Measurements from ENCODE around the gene PCDH9. TPM values are rescaled to one million over a fixed set of nuclear protein-coding genes. Genes with fewer than 3 reads are reported as not detected.

PCDH9 gene
- total and polyA plus RNA-seq, 5 donors = 5.1 to 30.0 (median 27.8) TPM

- H3K9me3 ChIP-seq (ENCODE audit: control insufficient read depth, low read length) = no peaks in the 10 kb centered on the region
- WGBS = 86% methylated on average over 6 of the region's 6 CpGs
- intact Hi-C loops (cut with DNase I) = no loop called here
- no peak for ATAC-seq
- no peaks in the 10 kb centered on the region for H3K27me3 ChIP-seq (ENCODE audit: control insufficient read depth, insufficient read depth)
- DNase-seq = no peak
- H3K27ac ChIP-seq (ENCODE audit: low read length) = no peak overlapping the region
- no peak overlapping the region for H3K4me3 ChIP-seq (ENCODE audit: low read length)
- no peaks in the 10 kb centered on the region for H3K4me1 ChIP-seq (ENCODE audit: control insufficient read depth, insufficient read depth, low read length)
These were observed 655.5 kb downstream of the PCDH9 start for GRCh38 chr13:66574606-66575005.

DNA sequence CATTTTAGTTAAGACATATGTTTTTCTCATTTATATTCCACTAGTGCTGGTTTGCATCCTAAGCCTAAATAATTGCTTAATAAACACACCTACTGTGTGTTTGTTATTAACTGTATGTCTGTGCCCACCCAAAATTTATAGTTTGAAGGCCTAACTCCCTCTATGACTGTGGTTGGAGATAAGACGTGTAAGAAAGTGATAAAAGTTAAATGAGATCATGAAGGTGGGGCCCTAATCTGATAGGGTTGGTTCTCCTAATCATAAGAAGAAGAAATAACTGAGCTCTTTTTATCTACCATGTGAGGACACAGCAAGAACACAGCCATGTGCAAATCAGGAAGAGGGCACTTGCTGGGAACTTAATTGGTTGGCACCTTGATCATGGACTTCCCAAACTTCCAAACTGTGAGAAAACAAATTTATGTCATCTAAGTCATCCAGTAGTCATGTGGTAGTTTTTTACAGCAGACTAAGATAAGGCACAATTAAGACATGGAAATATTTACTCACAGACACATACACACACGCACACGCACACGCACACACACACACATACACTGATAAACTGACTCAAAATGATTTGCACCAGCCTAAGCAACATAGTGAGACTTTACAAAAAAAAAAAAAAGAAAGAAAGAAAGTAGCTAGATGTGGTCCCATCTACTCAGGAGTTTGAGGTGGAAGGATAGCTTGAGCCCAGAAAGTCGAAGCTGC lies 662.1 kb downstream of the PCDH9 start:
- Histone ChIP-seq H3K9me3 (ENCODE audit: control insufficient read depth, low read length) (no peaks in the 10 kb centered on the region), H3K27ac (ENCODE audit: low read length) (no peak overlapping the region), H3K4me1 (ENCODE audit: control insufficient read depth, insufficient read depth, low read length) (no peaks in the 10 kb centered on the region), H3K27me3 (ENCODE audit: control insufficient read depth, insufficient read depth) (no peaks in the 10 kb centered on the region), H3K4me3 (ENCODE audit: low read length) (no peak overlapping the region)
- intact Hi-C loops (cut with DNase I) = no loop called here
- no peak for ATAC-seq
- no peak for DNase-seq
- WGBS = 82% methylated on average over 5 of the region's 5 CpGs

- no peak overlapping the region for H3K27ac ChIP-seq (ENCODE audit: low read length)
- intact Hi-C loops (cut with DNase I) = no loop called here
- no peak overlapping the region for H3K4me3 ChIP-seq (ENCODE audit: low read length)
- ATAC-seq (no peak), DNase-seq (no peak)
- H3K9me3 ChIP-seq (ENCODE audit: control insufficient read depth, low read length) = no peaks in the 10 kb centered on the region
- no peaks in the 10 kb centered on the region for H3K4me1 ChIP-seq (ENCODE audit: control insufficient read depth, insufficient read depth, low read length)
- H3K27me3 ChIP-seq (ENCODE audit: control insufficient read depth, insufficient read depth) = no peaks in the 10 kb centered on the region
These were observed 664.9 kb downstream of the PCDH9 start for GRCh38 chr13:66565279-66565678.

DNA sequence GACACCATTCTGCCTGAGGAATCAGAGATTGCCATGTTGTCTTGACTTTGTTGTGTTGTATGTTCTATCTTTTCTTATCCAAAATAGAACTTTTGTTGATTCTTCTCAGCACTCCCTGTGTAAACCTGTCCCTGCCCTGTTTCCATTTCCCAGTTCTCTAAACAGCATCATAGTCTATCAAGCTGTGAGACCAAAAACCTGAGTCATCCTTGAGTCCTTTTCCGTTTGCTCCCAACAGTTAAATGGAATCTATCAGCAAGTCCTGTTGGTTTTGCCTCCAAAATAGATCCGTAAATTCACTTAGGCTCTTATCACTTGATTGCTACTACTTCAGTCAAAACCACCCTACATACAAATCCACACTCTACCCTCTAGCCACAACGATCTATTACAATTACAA lies 667.1 kb downstream of the PCDH9 start:
- ATAC-seq (no peak), DNase-seq (no peak)
- WGBS = 79% methylated on average over 3 of the region's 3 CpGs
- Histone ChIP-seq H3K9me3 (ENCODE audit: control insufficient read depth, low read length) (no peaks in the 10 kb centered on the region), H3K4me3 (ENCODE audit: low read length) (no peak overlapping the region), H3K27ac (ENCODE audit: low read length) (no peak overlapping the region), H3K27me3 (ENCODE audit: control insufficient read depth, insufficient read depth) (no peaks in the 10 kb centered on the region), H3K4me1 (ENCODE audit: control insufficient read depth, insufficient read depth, low read length) (no peaks in the 10 kb centered on the region)
- intact Hi-C loops (cut with DNase I) = no loop called here

- WGBS = 79% methylated on average over 5 of the region's 5 CpGs
- H3K4me1 ChIP-seq (ENCODE audit: control insufficient read depth, insufficient read depth, low read length) = no peaks in the 10 kb centered on the region
- H3K9me3 ChIP-seq (ENCODE audit: control insufficient read depth, low read length) = no peaks in the 10 kb centered on the region
- ATAC-seq (no peak), DNase-seq (no peak)
- H3K27me3 ChIP-seq (ENCODE audit: control insufficient read depth, insufficient read depth) = no peaks in the 10 kb centered on the region
- no peak overlapping the region for H3K27ac ChIP-seq (ENCODE audit: low read length)
- no peak overlapping the region for H3K4me3 ChIP-seq (ENCODE audit: low read length)
- intact Hi-C loops (cut with DNase I) = no loop called here
These were observed 668.1 kb downstream of the PCDH9 start for GRCh38 chr13:66562054-66562453.

DNA sequence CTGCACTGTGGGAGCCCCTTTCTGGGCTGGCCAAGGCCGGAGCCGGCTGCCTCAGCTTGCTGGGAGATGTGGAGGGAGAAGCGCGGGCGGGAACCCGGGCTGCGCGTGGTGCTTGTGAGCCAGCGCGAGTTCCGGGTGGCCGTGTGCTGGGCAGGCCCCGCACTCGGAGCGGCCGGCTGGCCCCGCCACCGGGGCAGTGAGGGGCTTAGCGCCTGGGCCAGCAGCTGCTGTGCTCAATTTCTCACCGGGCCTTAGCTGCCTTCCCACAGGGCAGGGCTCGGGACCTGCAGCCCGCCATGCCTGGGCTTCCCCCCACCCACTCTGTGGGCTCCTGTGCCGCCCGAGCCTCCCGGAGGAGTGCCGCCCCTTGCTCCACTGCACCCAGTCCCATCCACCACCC lies 669.1 kb downstream of the PCDH9 start:
- H3K4me1 ChIP-seq (ENCODE audit: control insufficient read depth, insufficient read depth, low read length) = no peaks in the 10 kb centered on the region
- intact Hi-C loops (cut with DNase I) = no loop called here
- H3K27me3 ChIP-seq (ENCODE audit: control insufficient read depth, insufficient read depth) = no peaks in the 10 kb centered on the region
- H3K4me3 ChIP-seq (ENCODE audit: low read length) = no peak overlapping the region
- no peak overlapping the region for H3K27ac ChIP-seq (ENCODE audit: low read length)
- DNase-seq (peak in 2 of 3 donors; percentile 8 to 21), ATAC-seq (no peak)
- H3K9me3 ChIP-seq (ENCODE audit: control insufficient read depth, low read length) = no peaks in the 10 kb centered on the region
- WGBS = 96% methylated on average over 26 of the region's 26 CpGs

DNA sequence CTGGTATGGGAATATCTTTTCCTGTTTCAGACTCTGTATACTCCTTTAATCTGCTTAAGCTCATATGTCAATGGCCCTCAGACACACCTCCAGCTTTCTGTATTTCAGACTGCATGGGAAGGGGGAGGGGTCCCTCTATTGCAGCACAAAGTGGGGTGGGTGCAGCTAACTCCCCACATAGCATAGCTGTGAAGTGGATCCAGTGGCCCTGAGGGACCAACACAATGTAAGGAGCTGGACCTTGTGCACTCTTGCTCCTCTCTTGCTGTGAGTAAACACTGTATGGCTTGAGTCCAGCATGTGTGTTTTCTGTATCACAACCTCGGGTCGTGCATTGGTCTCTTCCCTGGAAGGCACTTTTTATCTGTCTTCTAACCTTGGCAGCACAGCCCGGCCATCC lies 669.9 kb downstream of the PCDH9 start:
- H3K4me3 ChIP-seq (ENCODE audit: low read length) = no peak overlapping the region
- DNase-seq (no peak), ATAC-seq (no peak)
- intact Hi-C loops (cut with DNase I) = no loop called here
- H3K9me3 ChIP-seq (ENCODE audit: control insufficient read depth, low read length) = no peaks in the 10 kb centered on the region
- 29% methylated on average over 3 of the region's 3 CpGs for WGBS
- no peaks in the 10 kb centered on the region for H3K27me3 ChIP-seq (ENCODE audit: control insufficient read depth, insufficient read depth)
- no peaks in the 10 kb centered on the region for H3K4me1 ChIP-seq (ENCODE audit: control insufficient read depth, insufficient read depth, low read length)
- H3K27ac ChIP-seq (ENCODE audit: low read length) = no peak overlapping the region

GRCh38 chr13:66559093-66559492 lies 671.0 kb downstream of the PCDH9 start:
- no peaks in the 10 kb centered on the region for H3K27me3 ChIP-seq (ENCODE audit: control insufficient read depth, insufficient read depth)
- no peaks in the 10 kb centered on the region for H3K4me1 ChIP-seq (ENCODE audit: control insufficient read depth, insufficient read depth, low read length)
- H3K4me3 ChIP-seq (ENCODE audit: low read length) = no peak overlapping the region
- intact Hi-C loops (cut with DNase I) = no loop called here
- no peak for ATAC-seq
- no peak for DNase-seq
- no peak overlapping the region for H3K27ac ChIP-seq (ENCODE audit: low read length)
- no peaks in the 10 kb centered on the region for H3K9me3 ChIP-seq (ENCODE audit: control insufficient read depth, low read length)

DNA sequence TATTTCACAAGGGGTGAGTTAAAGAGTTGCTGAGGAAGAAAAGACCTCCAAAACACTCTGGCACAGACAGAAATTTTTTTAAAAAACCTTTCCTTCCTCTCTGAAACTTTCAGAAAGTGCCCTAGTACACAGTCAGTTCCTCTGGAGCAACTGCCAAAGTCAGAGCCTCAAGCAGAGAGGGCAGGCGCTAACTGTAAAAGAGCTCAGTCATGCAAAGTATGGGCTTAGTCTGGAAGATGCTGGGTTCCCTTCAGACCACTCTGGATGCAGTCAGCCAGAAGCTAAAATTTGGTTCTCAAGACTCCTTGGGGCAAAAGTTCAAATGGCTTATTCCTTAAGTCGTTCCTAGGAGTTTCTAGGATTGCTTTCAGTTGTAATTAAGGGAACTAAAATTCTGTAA lies 671.6 kb downstream of the PCDH9 start:
- DNase-seq = peak in 1 of 3 donors; percentile 32
- Histone ChIP-seq H3K9me3 (ENCODE audit: control insufficient read depth, low read length) (no peaks in the 10 kb centered on the region), H3K27ac (ENCODE audit: low read length) (no peak overlapping the region), H3K4me1 (ENCODE audit: control insufficient read depth, insufficient read depth, low read length) (no peaks in the 10 kb centered on the region), H3K4me3 (ENCODE audit: low read length) (no peak overlapping the region), H3K27me3 (ENCODE audit: control insufficient read depth, insufficient read depth) (no peaks in the 10 kb centered on the region)
- intact Hi-C loops (cut with DNase I) = no loop called here
- 77% methylated on average over 2 of the region's 2 CpGs for WGBS
- ATAC-seq = peak in 1 of 2 donors; percentile 65

GRCh38 chr13:66557357-66557756 lies 672.8 kb downstream of the PCDH9 start:
- 90% methylated on average over 3 of the region's 3 CpGs for WGBS
- Histone ChIP-seq H3K27ac (ENCODE audit: low read length) (no peak overlapping the region), H3K27me3 (ENCODE audit: control insufficient read depth, insufficient read depth) (no peaks in the 10 kb centered on the region), H3K4me3 (ENCODE audit: low read length) (no peak overlapping the region), H3K4me1 (ENCODE audit: control insufficient read depth, insufficient read depth, low read length) (no peaks in the 10 kb centered on the region), H3K9me3 (ENCODE audit: control insufficient read depth, low read length) (no peaks in the 10 kb centered on the region)
- intact Hi-C loops (cut with DNase I) = no loop called here
- DNase-seq = no peak
- ATAC-seq = no peak

DNA sequence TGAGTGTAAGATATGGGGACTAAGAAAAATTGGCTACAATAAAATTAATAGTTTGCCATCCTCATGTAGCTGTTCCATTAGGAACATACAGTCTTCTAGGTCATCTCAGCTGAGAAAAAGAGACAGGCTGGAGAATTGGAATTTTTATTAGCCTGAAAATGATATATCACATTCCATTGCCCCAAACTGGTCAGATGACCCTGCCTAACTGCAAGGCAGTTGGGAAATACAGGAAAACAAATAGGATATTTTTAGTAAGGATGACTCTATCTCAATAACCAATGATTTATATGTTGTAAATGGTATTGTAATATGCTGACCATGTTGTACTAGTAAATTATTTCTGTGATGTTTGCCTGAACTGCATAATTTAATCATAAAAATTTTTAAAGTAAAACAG lies 673.8 kb downstream of the PCDH9 start:
- intact Hi-C loops (cut with DNase I) = no loop called here
- H3K4me3 ChIP-seq (ENCODE audit: low read length) = no peak overlapping the region
- ATAC-seq = no peak
- DNase-seq = no peak
- no peaks in the 10 kb centered on the region for H3K9me3 ChIP-seq (ENCODE audit: control insufficient read depth, low read length)
- no peak overlapping the region for H3K27ac ChIP-seq (ENCODE audit: low read length)
- no peaks in the 10 kb centered on the region for H3K27me3 ChIP-seq (ENCODE audit: control insufficient read depth, insufficient read depth)
- H3K4me1 ChIP-seq (ENCODE audit: control insufficient read depth, insufficient read depth, low read length) = no peaks in the 10 kb centered on the region

DNA sequence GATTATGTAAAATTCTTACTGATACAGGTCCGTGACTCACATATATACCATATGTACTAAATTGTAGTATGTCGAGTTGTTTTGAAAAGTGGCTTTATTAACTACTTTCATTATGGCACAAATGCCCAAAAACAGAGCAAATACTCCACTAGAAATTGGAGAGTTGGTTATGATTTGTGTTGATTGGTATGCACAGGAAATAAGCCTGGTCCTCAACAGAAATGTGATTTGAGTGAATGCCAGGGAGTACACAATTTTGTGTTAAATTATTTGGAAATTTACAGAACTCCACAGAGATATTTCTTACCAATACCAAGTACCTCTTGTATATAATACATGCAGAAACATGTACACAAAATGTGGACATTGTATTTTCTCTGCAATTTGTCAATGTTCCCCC lies 676.7 kb downstream of the PCDH9 start:
- DNase-seq (no peak), ATAC-seq (no peak)
- H3K27ac ChIP-seq (ENCODE audit: low read length) = no peak overlapping the region
- H3K9me3 ChIP-seq (ENCODE audit: control insufficient read depth, low read length) = no peaks in the 10 kb centered on the region
- intact Hi-C loops (cut with DNase I) = no loop called here
- WGBS = 95% methylated on average over 2 of the region's 2 CpGs
- H3K4me3 ChIP-seq (ENCODE audit: low read length) = no peak overlapping the region
- no peaks in the 10 kb centered on the region for H3K4me1 ChIP-seq (ENCODE audit: control insufficient read depth, insufficient read depth, low read length)
- H3K27me3 ChIP-seq (ENCODE audit: control insufficient read depth, insufficient read depth) = no peaks in the 10 kb centered on the region
